ENCODE data around the gene HEG1.

The HEG1 gene

GRCh38 chr3:125050488-125051090 is 5.2 kb downstream of the HEG1 start:
- DNase-seq (ENCODE audit: low read depth in 2 of 2), result no peak

- no peak for DNase-seq (ENCODE audit: low read depth in 2 of 2)
These were observed 7.5 kb downstream of the HEG1 start for GRCh38 chr3:125048282-125048681.

GRCh38 chr3:125045965-125046364 is 9.8 kb downstream of the HEG1 start:
- no peak for DNase-seq (ENCODE audit: low read depth in 2 of 2)

GRCh38 chr3:125045194-125045593 is 10.6 kb downstream of the HEG1 start:
- no peak for DNase-seq (ENCODE audit: low read depth in 2 of 2)

- no peak for DNase-seq (ENCODE audit: low read depth in 2 of 2)
These were observed 12.1 kb downstream of the HEG1 start for GRCh38 chr3:125043599-125044151.

- no peak for DNase-seq (ENCODE audit: low read depth in 2 of 2)
These were observed 12.9 kb downstream of the HEG1 start for GRCh38 chr3:125042725-125043406.

- DNase-seq (ENCODE audit: low read depth in 2 of 2), result no peak
These were observed 16.4 kb downstream of the HEG1 start for GRCh38 chr3:125039131-125040100.

GRCh38 chr3:125037498-125038150 is 18.2 kb downstream of the HEG1 start:
- DNase-seq (ENCODE audit: low read depth in 2 of 2), result no peak

- no peak for DNase-seq (ENCODE audit: low read depth in 2 of 2)
These were observed 20.6 kb downstream of the HEG1 start for GRCh38 chr3:125035217-125035616.

- no peak for DNase-seq (ENCODE audit: low read depth in 2 of 2)
These were observed 22.2 kb downstream of the HEG1 start for GRCh38 chr3:125033616-125034015.

- no peak for DNase-seq (ENCODE audit: low read depth in 2 of 2)
These were observed 22.7 kb downstream of the HEG1 start for GRCh38 chr3:125033135-125033534.

- no peak for DNase-seq (ENCODE audit: low read depth in 2 of 2)
These were observed 23.1 kb downstream of the HEG1 start for GRCh38 chr3:125032683-125033082.

- DNase-seq (ENCODE audit: low read depth in 2 of 2), result no peak
These were observed 23.6 kb downstream of the HEG1 start for GRCh38 chr3:125032100-125032643.

GRCh38 chr3:125031544-125031943 is 24.3 kb downstream of the HEG1 start:
- DNase-seq (ENCODE audit: low read depth in 2 of 2), result no peak

GRCh38 chr3:125028657-125029056 is 27.1 kb downstream of the HEG1 start:
- no peak for DNase-seq (ENCODE audit: low read depth in 2 of 2)

GRCh38 chr3:125025642-125026041 is 30.2 kb downstream of the HEG1 start:
- DNase-seq (ENCODE audit: low read depth in 2 of 2), result no peak

- DNase-seq (ENCODE audit: low read depth in 2 of 2), result no peak
These were observed 31.0 kb downstream of the HEG1 start for GRCh38 chr3:125024817-125025216.

- DNase-seq (ENCODE audit: low read depth in 2 of 2), result no peak
These were observed 31.8 kb downstream of the HEG1 start for GRCh38 chr3:125023833-125024555.

GRCh38 chr3:125022206-125022605 is 33.6 kb downstream of the HEG1 start:
- no peak for DNase-seq (ENCODE audit: low read depth in 2 of 2)

- no peak for DNase-seq (ENCODE audit: low read depth in 2 of 2)
These were observed 36.5 kb downstream of the HEG1 start for GRCh38 chr3:125019271-125019670.

GRCh38 chr3:125017406-125017805 is 38.4 kb downstream of the HEG1 start:
- DNase-seq (ENCODE audit: low read depth in 2 of 2), result no peak
